Effector memory CD4-positive, alpha-beta T cell (primary cell): ENCODE results near the gene NDUFA8.

Experiments
- DNase-seq, 3 donors: peaks; one replicate each; pipeline ENCODE4 v3.0.0-alpha.2; 2020
- H3K27ac ChIP-seq: 2 replicates; pipeline ENCODE4 v1.7.0; 2013; ENCODE audit warnings: mild to moderate bottlenecking, low read length, moderate library complexity; ENCODE audit not compliant: insufficient read depth, poor library complexity, severe bottlenecking
- H3K27me3 ChIP-seq: replicated peaks from 2 replicates; pipeline ENCODE4 v1.7.0; 2013; ENCODE audit warnings: mild to moderate bottlenecking, low read length; ENCODE audit not compliant: insufficient read depth, control insufficient read depth, poor library complexity, severe bottlenecking
- H3K36me3 ChIP-seq: 2 replicates; pipeline ENCODE4 v1.7.0; 2013; ENCODE audit warnings: mild to moderate bottlenecking, low read length, moderate library complexity; ENCODE audit not compliant: control insufficient read depth, insufficient read depth
- H3K4me1 ChIP-seq: 2 replicates; pipeline ENCODE4 v1.7.0; 2013; ENCODE audit warnings: low read length, mild to moderate bottlenecking; ENCODE audit not compliant: control insufficient read depth, insufficient read depth, poor library complexity, severe bottlenecking
- H3K4me3 ChIP-seq: 2 replicates; pipeline ENCODE4 v1.7.0; 2013; ENCODE audit warnings: low read length, low read depth, mild to moderate bottlenecking; ENCODE audit not compliant: insufficient read depth, poor library complexity, severe bottlenecking
- H3K9me3 ChIP-seq: 2 replicates; pipeline ENCODE4 v1.7.0; 2013; ENCODE audit warnings: mild to moderate bottlenecking, low read length, moderate library complexity; ENCODE audit not compliant: control insufficient read depth

NDUFA8 gene

DNA sequence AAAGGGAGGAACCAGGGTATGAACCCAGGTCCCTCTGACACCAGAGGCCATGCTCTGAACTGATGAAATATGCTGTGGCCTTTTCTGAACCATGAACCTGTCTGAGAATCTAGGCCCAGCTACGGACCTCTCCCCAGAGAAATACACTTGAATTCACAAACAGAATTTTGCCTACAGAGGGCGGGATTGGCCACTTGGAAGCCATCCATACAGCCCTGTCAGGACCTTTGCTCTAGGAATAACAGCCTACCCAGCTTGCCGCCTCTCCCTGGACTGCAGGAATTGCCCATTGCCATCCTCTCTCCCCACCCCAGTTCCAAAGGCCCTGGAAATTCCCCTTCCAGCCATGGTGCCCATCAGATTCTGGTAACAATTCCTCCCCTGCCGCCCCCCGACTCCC lies 26.7 kb upstream of the NDUFA8 start:
- H3K4me3 ChIP-seq, result no peak overlapping the region
- no peaks in the 10 kb centered on the region for H3K36me3 ChIP-seq
- H3K9me3 ChIP-seq, result no peaks in the 10 kb centered on the region
- no peaks in the 10 kb centered on the region for H3K27me3 ChIP-seq
- H3K27ac ChIP-seq, result no peak overlapping the region
- DNase-seq, result no peak
- H3K4me1 ChIP-seq, result no peaks in the 10 kb centered on the region

DNA sequence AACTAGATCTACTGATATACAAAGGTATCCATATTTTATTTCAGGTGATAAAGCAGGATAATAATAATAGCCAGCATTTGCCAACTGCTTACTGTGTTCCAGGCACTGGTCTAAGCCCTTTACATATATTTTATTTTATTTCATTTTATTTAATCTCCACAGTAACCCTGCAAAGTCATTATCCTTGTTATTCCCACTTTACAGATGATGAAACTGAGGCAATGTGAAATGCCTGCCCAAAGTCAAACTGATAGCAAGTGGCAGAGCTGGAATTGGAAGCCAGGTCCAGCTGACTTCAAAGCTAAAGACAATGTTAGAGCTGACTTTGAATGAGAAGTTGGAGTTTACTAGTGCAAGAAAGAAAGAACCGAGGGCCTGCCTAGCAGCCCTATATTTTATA lies 25.0 kb upstream of the NDUFA8 start:
- H3K4me1 ChIP-seq, result no peaks in the 10 kb centered on the region
- no peaks in the 10 kb centered on the region for H3K9me3 ChIP-seq
- no peak overlapping the region for H3K4me3 ChIP-seq
- no peaks in the 10 kb centered on the region for H3K36me3 ChIP-seq
- H3K27ac ChIP-seq, result no peak overlapping the region
- DNase-seq, result no peak
- no peaks in the 10 kb centered on the region for H3K27me3 ChIP-seq

DNA sequence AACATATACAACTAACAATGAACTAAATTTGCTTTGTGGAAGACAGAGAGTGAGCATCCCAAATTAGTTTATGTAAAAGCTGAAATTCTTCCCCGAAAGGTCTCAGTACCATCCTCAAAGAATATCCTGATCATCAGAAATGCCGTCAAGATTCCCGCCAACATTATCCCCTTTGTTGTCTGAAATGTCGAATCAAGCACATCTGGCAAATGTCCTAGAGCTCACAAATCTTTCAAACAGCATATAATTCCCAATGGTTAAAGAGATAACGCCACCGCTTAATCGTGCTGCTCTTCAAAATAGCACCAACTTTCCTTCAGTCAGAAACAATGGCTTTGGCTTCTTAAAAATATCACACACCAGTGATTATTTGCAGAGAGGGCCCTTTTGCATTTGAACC lies 23.9 kb upstream of the NDUFA8 start:
- no peak overlapping the region for H3K27ac ChIP-seq
- no peaks in the 10 kb centered on the region for H3K27me3 ChIP-seq
- H3K4me1 ChIP-seq, result no peaks in the 10 kb centered on the region
- no peaks in the 10 kb centered on the region for H3K36me3 ChIP-seq
- DNase-seq, result no peak
- no peak overlapping the region for H3K4me3 ChIP-seq
- no peaks in the 10 kb centered on the region for H3K9me3 ChIP-seq

DNA sequence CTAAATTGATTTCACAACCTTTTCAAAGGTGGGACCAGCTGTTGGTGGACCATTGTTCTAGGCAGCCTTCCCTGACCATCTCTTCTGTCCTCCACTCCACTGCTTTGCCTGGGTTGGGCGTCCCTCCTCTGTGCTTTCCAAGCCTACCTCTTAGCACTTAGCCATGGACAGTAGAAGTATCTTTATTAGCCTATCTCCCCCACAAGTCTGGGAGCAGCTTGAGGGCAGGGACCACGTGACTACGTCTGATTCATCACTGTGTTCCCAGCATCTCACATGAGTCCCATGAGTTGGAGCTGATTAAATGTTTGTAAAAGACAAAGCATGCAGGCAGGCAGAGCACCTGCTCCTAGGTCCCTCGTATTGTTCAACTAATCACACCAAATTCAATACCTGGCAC lies 21.1 kb upstream of the NDUFA8 start:
- H3K9me3 ChIP-seq, result no peaks in the 10 kb centered on the region
- no peaks in the 10 kb centered on the region for H3K4me1 ChIP-seq
- no peak overlapping the region for H3K4me3 ChIP-seq
- no peaks in the 10 kb centered on the region for H3K36me3 ChIP-seq
- DNase-seq, result no peak
- no peak overlapping the region for H3K27ac ChIP-seq
- H3K27me3 ChIP-seq, result no peaks in the 10 kb centered on the region

DNA sequence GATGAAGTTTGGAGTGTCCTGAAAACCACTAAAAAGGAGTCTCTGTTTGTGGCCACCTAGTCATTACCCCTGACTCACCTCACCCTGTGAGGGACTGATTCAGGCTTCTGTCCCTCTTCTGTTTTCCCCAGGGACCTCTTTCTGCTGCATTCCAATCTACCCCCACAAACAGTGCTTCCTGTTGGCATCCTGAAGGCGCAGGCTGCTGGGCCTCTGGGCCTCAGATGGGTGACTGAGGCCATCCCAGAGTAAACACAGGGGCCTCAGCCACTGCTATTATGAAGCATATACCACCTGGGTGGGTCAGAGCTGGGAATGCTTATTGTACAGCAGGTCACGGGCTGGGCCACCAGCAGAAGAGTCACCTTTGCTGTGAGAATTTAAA lies 20.1 kb upstream of the NDUFA8 start:
- H3K36me3 ChIP-seq, result no peaks in the 10 kb centered on the region
- H3K27ac ChIP-seq, result no peak overlapping the region
- H3K27me3 ChIP-seq, result no peaks in the 10 kb centered on the region
- no peaks in the 10 kb centered on the region for H3K4me1 ChIP-seq
- no peak overlapping the region for H3K4me3 ChIP-seq
- DNase-seq, result no peak
- H3K9me3 ChIP-seq, result no peaks in the 10 kb centered on the region

DNA sequence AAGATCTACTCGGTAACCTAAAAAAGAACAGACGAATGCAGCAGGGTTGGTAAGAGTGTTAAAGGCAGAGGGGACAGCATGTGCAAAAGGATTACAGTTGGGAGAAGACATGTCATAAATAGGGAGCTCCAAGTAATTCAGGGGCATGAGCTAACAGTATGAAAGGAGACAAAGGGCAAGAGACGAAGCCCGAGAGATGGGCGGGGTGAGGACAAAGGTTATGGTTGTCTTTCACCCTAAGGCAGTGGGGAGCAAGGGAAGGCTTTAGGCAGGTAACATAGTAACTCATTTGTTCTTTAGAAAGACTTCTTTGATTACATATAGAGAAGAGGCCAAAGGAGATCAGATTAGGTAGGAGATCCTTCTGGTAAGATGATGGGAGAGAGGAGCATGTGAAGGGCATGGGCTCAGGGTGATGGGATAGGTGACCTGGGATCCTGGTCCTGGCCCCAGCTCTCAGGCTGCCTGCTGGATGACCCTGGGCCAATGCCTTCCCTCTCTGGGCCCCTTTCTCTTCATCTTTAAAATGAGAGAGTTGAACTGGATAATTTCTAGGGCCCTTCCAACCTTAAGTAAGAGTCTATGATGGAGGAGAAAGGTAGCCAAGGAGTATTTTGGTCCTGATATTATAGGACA lies 19.6 kb upstream of the NDUFA8 start:
- H3K27ac ChIP-seq, result no peak overlapping the region
- no peaks in the 10 kb centered on the region for H3K4me1 ChIP-seq
- no peak overlapping the region for H3K4me3 ChIP-seq
- H3K27me3 ChIP-seq, result no peaks in the 10 kb centered on the region
- DNase-seq, result no peak
- no peaks in the 10 kb centered on the region for H3K36me3 ChIP-seq
- H3K9me3 ChIP-seq, result no peaks in the 10 kb centered on the region

DNA sequence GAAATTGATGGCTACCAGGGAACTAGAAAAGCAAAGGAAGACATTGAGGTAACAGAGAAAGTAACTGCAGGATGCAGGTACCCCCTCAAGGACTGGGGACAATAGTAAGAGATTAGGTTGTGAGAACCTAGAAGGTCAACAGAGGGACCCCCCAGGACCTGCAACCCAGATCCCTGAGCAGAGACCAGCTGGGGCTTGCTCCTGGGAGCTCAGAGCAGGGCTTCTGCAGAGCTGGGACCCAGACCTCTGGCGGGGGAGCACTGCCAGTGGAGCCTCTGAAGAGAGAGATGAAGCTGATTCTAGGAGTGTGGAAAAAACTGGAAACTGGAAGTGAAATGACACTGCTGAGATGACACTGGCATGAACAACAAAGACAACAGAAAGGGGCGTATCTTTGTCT lies 17.3 kb upstream of the NDUFA8 start:
- DNase-seq, result no peak
- H3K9me3 ChIP-seq, result no peaks in the 10 kb centered on the region
- no peaks in the 10 kb centered on the region for H3K4me1 ChIP-seq
- H3K27ac ChIP-seq, result no peak overlapping the region
- H3K36me3 ChIP-seq, result no peaks in the 10 kb centered on the region
- no peak overlapping the region for H3K4me3 ChIP-seq
- H3K27me3 ChIP-seq, result peaks cover 2% of the 10 kb centered on the region

DNA sequence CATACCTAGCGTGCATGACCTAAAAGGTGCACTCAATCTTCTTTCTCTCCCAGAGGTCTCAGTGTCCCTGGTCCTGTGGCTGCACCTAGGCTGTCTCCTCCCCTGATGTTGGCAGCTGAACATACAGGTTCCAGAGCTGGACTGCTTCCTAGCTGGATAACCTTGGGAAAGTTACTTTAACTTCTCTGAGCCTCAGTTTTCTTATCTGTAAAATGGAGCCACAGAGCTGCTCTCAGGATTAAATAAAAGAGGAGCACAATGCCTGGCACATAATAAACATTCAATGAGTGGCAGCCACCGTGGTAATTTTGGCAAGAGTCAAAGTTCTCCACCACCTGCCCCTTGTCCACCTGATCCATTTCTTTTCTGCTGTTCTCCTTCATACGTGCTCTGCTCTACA lies 14.1 kb upstream of the NDUFA8 start:
- Histone ChIP-seq H3K27me3 (peaks cover 6% of the 10 kb centered on the region), H3K36me3 (no peaks in the 10 kb centered on the region), H3K9me3 (no peaks in the 10 kb centered on the region), H3K27ac (no peak overlapping the region), H3K4me3 (no peak overlapping the region), H3K4me1 (no peaks in the 10 kb centered on the region)
- no peak for DNase-seq

DNA sequence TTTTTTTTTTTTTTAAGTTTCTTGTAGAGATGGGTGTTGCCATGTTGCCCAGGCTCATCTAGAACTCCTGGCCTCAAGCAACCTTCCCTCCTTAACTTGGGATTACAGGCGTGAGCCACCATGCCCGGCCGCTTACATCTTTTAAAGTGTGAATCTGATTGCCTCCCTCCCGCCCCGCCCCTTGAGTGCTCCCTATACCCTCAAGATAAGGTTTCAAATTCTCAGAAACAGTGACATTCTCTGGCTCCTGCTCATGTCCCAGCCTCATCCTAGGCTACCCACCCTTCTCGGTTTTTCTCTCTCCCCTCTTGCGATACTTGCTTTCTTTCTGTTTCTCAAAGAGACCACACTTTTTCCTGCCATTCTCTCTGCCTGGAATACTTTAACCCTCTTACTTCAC lies 12.6 kb upstream of the NDUFA8 start:
- H3K27ac ChIP-seq, result no peak overlapping the region
- H3K36me3 ChIP-seq, result no peaks in the 10 kb centered on the region
- H3K27me3 ChIP-seq, result peaks cover 6% of the 10 kb centered on the region
- no peak overlapping the region for H3K4me3 ChIP-seq
- DNase-seq, result no peak
- no peaks in the 10 kb centered on the region for H3K9me3 ChIP-seq
- H3K4me1 ChIP-seq, result no peaks in the 10 kb centered on the region

DNA sequence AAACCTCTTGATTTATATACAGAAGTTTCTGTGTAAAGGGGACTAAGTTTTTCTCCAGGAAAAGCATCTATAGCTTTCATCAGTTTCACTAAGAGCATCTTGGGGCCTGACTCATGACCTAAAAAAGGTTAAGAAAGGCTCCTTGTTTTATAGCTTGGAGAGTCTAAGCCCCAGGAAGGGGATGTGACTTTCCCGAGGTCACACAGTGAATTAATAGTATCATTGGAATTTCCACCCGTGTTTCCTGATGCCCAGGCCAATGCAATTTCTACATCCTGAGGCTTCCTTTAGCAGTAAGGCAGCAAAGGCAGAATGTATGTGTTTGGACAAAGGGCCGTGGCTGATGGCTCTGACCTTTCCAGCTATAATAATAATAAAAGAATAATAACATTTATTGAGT lies 8.8 kb upstream of the NDUFA8 start:
- DNase-seq, result no peak
- H3K27ac ChIP-seq, result no peak overlapping the region
- no peaks in the 10 kb centered on the region for H3K4me1 ChIP-seq
- no peaks in the 10 kb centered on the region for H3K9me3 ChIP-seq
- no peaks in the 10 kb centered on the region for H3K36me3 ChIP-seq
- H3K4me3 ChIP-seq, result no peak overlapping the region
- peaks cover 6% of the 10 kb centered on the region for H3K27me3 ChIP-seq

DNA sequence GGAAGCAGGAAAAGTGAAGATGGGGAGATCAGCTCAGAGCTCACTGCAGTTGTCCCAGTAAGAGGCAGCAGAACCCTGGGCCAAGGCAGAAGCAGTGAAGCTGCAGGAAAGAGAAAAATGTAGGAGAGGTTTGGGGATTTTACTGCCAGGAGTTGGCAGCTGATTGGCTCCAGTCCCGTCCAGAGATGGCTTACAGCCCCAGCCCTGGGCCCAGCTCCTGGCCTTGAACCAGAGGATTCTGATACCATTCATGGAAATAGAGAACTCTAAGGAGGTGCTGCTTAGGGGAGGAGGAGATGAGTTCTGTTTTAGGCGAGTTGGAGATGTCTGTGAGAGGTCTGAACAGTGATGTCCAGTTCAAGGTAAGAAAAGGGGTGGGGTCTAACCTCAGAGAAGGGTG lies 4.7 kb upstream of the NDUFA8 start:
- no peak overlapping the region for H3K4me3 ChIP-seq
- DNase-seq, result no peak
- H3K4me1 ChIP-seq, result no peaks in the 10 kb centered on the region
- H3K27ac ChIP-seq, result no peak overlapping the region
- no peaks in the 10 kb centered on the region for H3K27me3 ChIP-seq
- no peaks in the 10 kb centered on the region for H3K9me3 ChIP-seq
- no peaks in the 10 kb centered on the region for H3K36me3 ChIP-seq
